GM19372 (cell line): ENCODE results near the gene ELP4.
"Not testable (repeated sequence)": the region's sequence is repeated elsewhere in the genome, so short reads cannot be mapped to it uniquely, and the experiment has no call there.

ENCODE experiments used
- ATAC-seq: cut with Tn5 transposase; IDR thresholded peaks from one replicate; pipeline ENCODE4 v1.9.1; 2021; ENCODE audit warnings: mild to moderate bottlenecking, low read depth, moderate library complexity; ENCODE audit not compliant: unreplicated experiment

Gene ELP4

GRCh38 chr11:31509429-31510345, at the start of gene ELP4, which contains the start of gene IMMP1L:
TSS of gene ELP4 (plus strand) at chr11:31509767. CDS start at chr11:31509785, 18 bp downstream.
TSS of gene IMMP1L (minus strand) at chr11:31509622. CDS start at chr11:31463276, 46,346 bp downstream.
- peak; percentile 99 for ATAC-seq

- no peak for ATAC-seq
These were observed 45.1 kb upstream of the ELP4 start for GRCh38 chr11:31464436-31464835.

GRCh38 chr11:31474083-31474482, 35.5 kb upstream of the ELP4 start:
- no peak for ATAC-seq

GRCh38 chr11:31477528-31478222, 31.9 kb upstream of the ELP4 start:
- no peak for ATAC-seq

- no peak for ATAC-seq
These were observed 31.4 kb upstream of the ELP4 start for GRCh38 chr11:31478223-31478590.

- no peak for ATAC-seq
These were observed 30.5 kb upstream of the ELP4 start for GRCh38 chr11:31479066-31479465.

- ATAC-seq, result no peak
These were observed 28.6 kb upstream of the ELP4 start for GRCh38 chr11:31480930-31481329.

GRCh38 chr11:31484497-31484896, 25.1 kb upstream of the ELP4 start:
- ATAC-seq, result no peak

GRCh38 chr11:31487848-31488247, 21.7 kb upstream of the ELP4 start:
- ATAC-seq, result no peak

GRCh38 chr11:31492320-31492913, 17.1 kb upstream of the ELP4 start:
- no peak for ATAC-seq

GRCh38 chr11:31493235-31493634, 16.3 kb upstream of the ELP4 start:
- ATAC-seq, result no peak

- not testable (repeated sequence) for ATAC-seq
These were observed 15.8 kb upstream of the ELP4 start for GRCh38 chr11:31493762-31494161.

GRCh38 chr11:31499576-31500178, 9.9 kb upstream of the ELP4 start:
- no peak for ATAC-seq

- no peak for ATAC-seq
These were observed 9.0 kb upstream of the ELP4 start for GRCh38 chr11:31500560-31500959.

- ATAC-seq, result peak; percentile 8
These were observed 527 bp upstream of the ELP4 start for GRCh38 chr11:31509051-31509428.

- no peak for ATAC-seq
These were observed 2.5 kb downstream of the ELP4 start for GRCh38 chr11:31512117-31512516.

GRCh38 chr11:31521497-31522150, 12.1 kb downstream of the ELP4 start:
- ATAC-seq, result no peak

GRCh38 chr11:31529189-31529588, 19.6 kb downstream of the ELP4 start:
- ATAC-seq, result no peak

GRCh38 chr11:31529701-31530100, 20.1 kb downstream of the ELP4 start:
- ATAC-seq, result peak; percentile 90

GRCh38 chr11:31531293-31531692, 21.7 kb downstream of the ELP4 start:
- no peak for ATAC-seq
